ENCODE measurements around the gene DPP6.

DPP6 gene

GRCh38 chr7:154540596-154540995 lies 488.4 kb downstream of the DPP6 start:
- no peak for DNase-seq (ENCODE audit: low spot score)

GRCh38 chr7:154541606-154542005 lies 489.4 kb downstream of the DPP6 start:
- no peak for DNase-seq (ENCODE audit: low spot score)

GRCh38 chr7:154546946-154547587 lies 494.9 kb downstream of the DPP6 start:
- no peak for DNase-seq (ENCODE audit: low spot score)

GRCh38 chr7:154553711-154554265 lies 501.6 kb downstream of the DPP6 start:
- DNase-seq (ENCODE audit: low spot score) = no peak

GRCh38 chr7:154559454-154559853 lies 507.3 kb downstream of the DPP6 start:
- no peak for DNase-seq (ENCODE audit: low spot score)

- DNase-seq (ENCODE audit: low spot score) = no peak
These were observed 512.5 kb downstream of the DPP6 start for GRCh38 chr7:154564676-154565075.

- DNase-seq (ENCODE audit: low spot score) = no peak
These were observed 514.7 kb downstream of the DPP6 start for GRCh38 chr7:154566877-154567276.

GRCh38 chr7:154568346-154568745 lies 516.1 kb downstream of the DPP6 start:
- no peak for DNase-seq (ENCODE audit: low spot score)

GRCh38 chr7:154569916-154570315 lies 517.7 kb downstream of the DPP6 start:
- no peak for DNase-seq (ENCODE audit: low spot score)

GRCh38 chr7:154571772-154572171 lies 519.6 kb downstream of the DPP6 start:
- no peak for DNase-seq (ENCODE audit: low spot score)

- DNase-seq (ENCODE audit: low spot score) = no peak
These were observed 522.0 kb downstream of the DPP6 start for GRCh38 chr7:154574235-154574634.

- no peak for DNase-seq (ENCODE audit: low spot score)
These were observed 523.3 kb downstream of the DPP6 start for GRCh38 chr7:154575497-154575896.

GRCh38 chr7:154576604-154577003 lies 524.4 kb downstream of the DPP6 start:
- no peak for DNase-seq (ENCODE audit: low spot score)

- DNase-seq (ENCODE audit: low spot score) = no peak
These were observed 525.1 kb downstream of the DPP6 start for GRCh38 chr7:154577141-154577873.

GRCh38 chr7:154578336-154578735 lies 526.1 kb downstream of the DPP6 start:
- DNase-seq (ENCODE audit: low spot score) = no peak

GRCh38 chr7:154579711-154580110 lies 527.5 kb downstream of the DPP6 start:
- DNase-seq (ENCODE audit: low spot score) = no peak

- DNase-seq (ENCODE audit: low spot score) = no peak
These were observed 529.2 kb downstream of the DPP6 start for GRCh38 chr7:154581251-154581890.

- DNase-seq (ENCODE audit: low spot score) = no peak
These were observed 531.3 kb downstream of the DPP6 start for GRCh38 chr7:154583454-154583853.

- no peak for DNase-seq (ENCODE audit: low spot score)
These were observed 532.4 kb downstream of the DPP6 start for GRCh38 chr7:154584352-154585252.

- DNase-seq (ENCODE audit: low spot score) = no peak
These were observed 535.6 kb downstream of the DPP6 start for GRCh38 chr7:154587792-154588191.

- no peak for DNase-seq (ENCODE audit: low spot score)
These were observed 539.3 kb downstream of the DPP6 start for GRCh38 chr7:154591544-154591943.

- DNase-seq (ENCODE audit: low spot score) = no peak
These were observed 540.2 kb downstream of the DPP6 start for GRCh38 chr7:154592388-154592787.

Data from COLO829 (cell line).